Astrocyte of the spinal cord (primary cell): ENCODE measurements around the gene KCNQ5.
A peak's percentile ranks its signal among the peaks of the same experiment; 100 is the strongest.

Experiments used
- DNase-seq: peaks from one replicate; pipeline ENCODE4 v3.0.0; 2011; ENCODE audit warnings: low read depth, low spot score
- H3K4me3 ChIP-seq: 2 replicates; pipeline ENCODE4 v1.5.1; 2011; ENCODE audit warnings: low read depth, mild to moderate bottlenecking, low read length, moderate library complexity
- CTCF ChIP-seq: IDR thresholded peaks from 2 replicates; pipeline ENCODE4 v1.5.1; 2012; ENCODE audit warnings: low read depth, mild to moderate bottlenecking, low read length, inconsistent platforms
- in situ Hi-C: cut with HindIII; loops from 2 replicates; pipeline ENCODE4 v1.10.0; 2017; ENCODE audit warnings: low sequenced_read_pairs

Gene KCNQ5

GRCh38 chr6:72944660-72945059 lies 322.8 kb downstream of the KCNQ5 start:
- DNase-seq = no peak
- in situ Hi-C loops = no loop called here
- no peak for TF ChIP-seq CTCF
- no peak overlapping the region for H3K4me3 ChIP-seq

- no peak for TF ChIP-seq CTCF
- no peak overlapping the region for H3K4me3 ChIP-seq
- peak; percentile 25 for DNase-seq
- in situ Hi-C loops = no loop called here
These were observed 324.9 kb downstream of the KCNQ5 start for GRCh38 chr6:72946774-72947173.

GRCh38 chr6:72947534-72947933 lies 325.7 kb downstream of the KCNQ5 start:
- TF ChIP-seq CTCF = no peak

GRCh38 chr6:72948153-72948552 lies 326.3 kb downstream of the KCNQ5 start:
- DNase-seq = no peak
- H3K4me3 ChIP-seq = no peak overlapping the region
- TF ChIP-seq CTCF = no peak
- in situ Hi-C loops = no loop called here

More at GRCh38 chr6:72947534-72947933, 325.7 kb downstream of the KCNQ5 start:
- H3K4me3 ChIP-seq = no peak overlapping the region
- DNase-seq = no peak
- in situ Hi-C loops = no loop called here

- no peak overlapping the region for H3K4me3 ChIP-seq
- in situ Hi-C loops = no loop called here
- peak; percentile 64 for DNase-seq
- TF ChIP-seq CTCF = no peak
These were observed 328.4 kb downstream of the KCNQ5 start for GRCh38 chr6:72950114-72950860.

GRCh38 chr6:72952808-72953630 lies 331.2 kb downstream of the KCNQ5 start:
- no peak overlapping the region for H3K4me3 ChIP-seq
- in situ Hi-C loops = no loop called here
- TF ChIP-seq CTCF = no peak
- DNase-seq = peak; percentile 42
